Measurements from ENCODE around the gene FAM114A2.

- TF ChIP-seq CTCF (IDR thresholded peaks at IDR 0.05; ENCODE audit: low read length) (no peak), EZH2 (IDR thresholded peaks at IDR 0.05; ENCODE audit: borderline replicate concordance, low read length) (no peak)
Measured at GRCh38 chr5:154059039-154059430, 20.3 kb upstream of the FAM114A2 start.

Measured in OCI-LY1 (cell line).